Endothelial cell of umbilical vein (primary cell): Measurements from ENCODE around the gene C3orf22. TPM values are rescaled to one million over a fixed set of nuclear protein-coding genes. Genes with fewer than 3 reads are reported as not detected.

Source experiments
- BruUV-seq: library from RNA; stranded (reverse); fragments of 400-500 nt; replicated peaks from 2 replicates; lab custom pipeline; 2021; lab: Mats Ljungman, UMichigan
- CTCF ChIA-PET: fragments of 300-600, 350-600 bp; sonication (Branson Sonifier 250); formaldehyde crosslinking; loops from one replicate; lab custom pipeline; 2021; ENCODE audit warnings: antibody characterized with exemption, inconsistent platforms; lab: Charles Lee
- POLR2A ChIA-PET: fragments of 300-600, 350-600 bp; sonication (Branson Sonifier 250); formaldehyde crosslinking; loops from one replicate; lab custom pipeline; 2021; ENCODE audit warnings: antibody characterized with exemption, inconsistent platforms; lab: Charles Lee
- DNase-seq: peaks from one replicate; pipeline ENCODE4 v3.0.0-alpha.2; 2011; ENCODE audit warnings: low read depth, low spot score
- FAIRE-seq: peaks from 2 replicates; lab custom pipeline; 2011; peaks lifted over from hg19 to GRCh38; lab: Jason Lieb, UNC
- H2AFZ ChIP-seq: 2 replicates; pipeline ENCODE4 v1.6.0; 2012; ENCODE audit warnings: low read depth, low read length, control low read depth, inconsistent platforms
- H3K27ac ChIP-seq: 2 replicates; pipeline ENCODE4 v1.5.1; 2011; ENCODE audit warnings: low read depth, mild to moderate bottlenecking, control low read depth, low read length, moderate library complexity; ENCODE audit not compliant: insufficient read depth
- H3K27me3 ChIP-seq, 2 experiments: 2 replicates each; pipeline versions ENCODE4 v1.6.0 to v1.6.1; 2011; ENCODE audit warnings: low read length in 2 of 2, mixed read lengths in 1 of 2; ENCODE audit not compliant: control insufficient read depth in 2 of 2, insufficient read depth in 2 of 2
- H3K36me3 ChIP-seq, 2 experiments: 2 replicates in 1 of 2; 3 replicates in 1 of 2; pipeline ENCODE4 v1.5.1; 2011; ENCODE audit warnings: low read length in 2 of 2, mild to moderate bottlenecking in 1 of 2, moderate library complexity in 1 of 2; ENCODE audit not compliant: control insufficient read depth in 2 of 2, insufficient read depth in 2 of 2; ENCODE audit errors: extremely low read depth in 1 of 2
- H3K4me1 ChIP-seq: 3 replicates; pipeline ENCODE4 v1.5.1; 2011; ENCODE audit warnings: mild to moderate bottlenecking, low read length; ENCODE audit not compliant: control insufficient read depth, insufficient read depth; ENCODE audit errors: extremely low read depth
- H3K4me2 ChIP-seq: 2 replicates; pipeline ENCODE4 v1.6.1; 2011; ENCODE audit warnings: low read length, control low read depth, mixed read lengths; ENCODE audit not compliant: insufficient read depth
- H3K4me3 ChIP-seq, 3 experiments: fragments of 200-600 bp in 1 of 3; sonication (generic), shearing (Covaris generic) in 1 of 3; replicated peaks in 1 of 3; 2 replicates each; pipeline ENCODE4 v1.5.1; 2011 to 2016; ENCODE audit warnings: control low read depth in 3 of 3, low read length in 3 of 3, mild to moderate bottlenecking in 2 of 3, inconsistent platforms in 1 of 3, low read depth in 1 of 3, moderate library complexity in 1 of 3; ENCODE audit not compliant: insufficient read depth in 1 of 3
- H3K79me2 ChIP-seq: 2 replicates; pipeline ENCODE4 v1.6.0; 2012; ENCODE audit warnings: low read length, inconsistent platforms; ENCODE audit not compliant: control insufficient read depth, insufficient read depth
- H3K9ac ChIP-seq: replicated peaks from 2 replicates; pipeline ENCODE3; 2011; ENCODE audit warnings: low read length, control low read depth; ENCODE audit not compliant: insufficient read depth; ENCODE audit errors: extremely low read depth
- H3K9me1 ChIP-seq: replicated peaks from 3 replicates; pipeline ENCODE4 v1.6.0; 2011; ENCODE audit warnings: mild to moderate bottlenecking, low read length; ENCODE audit not compliant: control insufficient read depth, insufficient read depth; ENCODE audit errors: extremely low read depth
- H3K9me3 ChIP-seq: replicated peaks from 2 replicates; pipeline ENCODE4 v1.5.1; 2012; ENCODE audit warnings: low read length, inconsistent platforms; ENCODE audit not compliant: control insufficient read depth, insufficient read depth
- H4K20me1 ChIP-seq: replicated peaks from 2 replicates; pipeline ENCODE3; 2011; ENCODE audit warnings: mild to moderate bottlenecking, low read length; ENCODE audit not compliant: control insufficient read depth, insufficient read depth; ENCODE audit errors: extremely low read depth
- CTCF ChIP-seq, 2 donors: IDR thresholded peaks; 1 replicate in 1 of 2; 2 replicates in 1 of 2; pipeline ENCODE4 v1.5.1; 2011; ENCODE audit warnings: low read length in 2 of 2, mild to moderate bottlenecking in 2 of 2, moderate library complexity in 2 of 2, control low read depth in 1 of 2, inconsistent platforms in 1 of 2, low read depth in 1 of 2; ENCODE audit not compliant: insufficient read depth in 1 of 2; ENCODE audit errors: extremely low read depth in 1 of 2
- EZH2 ChIP-seq: IDR thresholded peaks from 2 replicates; pipeline ENCODE4 v1.6.1; 2012; ENCODE audit warnings: borderline replicate concordance, low read depth, mild to moderate bottlenecking, moderate library complexity, low read length, inconsistent platforms; ENCODE audit not compliant: severe bottlenecking
- FOS ChIP-seq: IDR thresholded peaks from 2 replicates; pipeline ENCODE4 v1.6.1; 2011; ENCODE audit warnings: mild to moderate bottlenecking, low read length, moderate library complexity, borderline replicate concordance; ENCODE audit not compliant: insufficient read depth
- GATA2 ChIP-seq: IDR thresholded peaks from 2 replicates; pipeline ENCODE4 v1.7.0; 2011; ENCODE audit warnings: low read depth, mild to moderate bottlenecking, moderate library complexity, mixed read lengths, low read length; ENCODE audit not compliant: insufficient read length, insufficient read depth
- JUN ChIP-seq: IDR thresholded peaks from 2 replicates; pipeline ENCODE4 v1.6.1; 2011; ENCODE audit warnings: borderline replicate concordance, low read depth; ENCODE audit not compliant: insufficient read length, insufficient read depth
- MAX ChIP-seq: IDR thresholded peaks from 2 replicates; pipeline ENCODE4 v1.6.1; 2011; ENCODE audit not compliant: insufficient read depth, insufficient read length
- MYC ChIP-seq: IDR thresholded peaks from one replicate; pipeline ENCODE4 v1.6.1; 2011; ENCODE audit warnings: mild to moderate bottlenecking, low read depth, low read length
- POLR2A ChIP-seq: IDR thresholded peaks from 2 replicates; pipeline ENCODE4 v1.6.1; 2012; ENCODE audit warnings: low read depth, mild to moderate bottlenecking, control low read depth, low read length
- POLR2AphosphoS5 ChIP-seq: IDR thresholded peaks from 2 replicates; pipeline ENCODE4 v1.6.1; 2012; ENCODE audit warnings: low read depth, mild to moderate bottlenecking, control low read depth, low read length, moderate library complexity; ENCODE audit not compliant: insufficient read depth
- dilution Hi-C: fragments of 300-500 bp; cut with MboI; formaldehyde crosslinking; loops from one replicate; pipeline ENCODE4 v1.15.0; 2019; ENCODE audit warnings: low sequenced_read_pairs; ENCODE audit not compliant: extremely low pct_ligation_motif_present
- intact Hi-C: fragments of 100-400 bp; cut with micrococcal nuclease; formaldehyde crosslinking; loops from one replicate; pipeline ENCODE4 v1.10.0; 2022
- polyA plus RNA-seq, 4 experiments: library from polyadenylated mRNA; depleted of rRNA in 3 of 4; stranded (reverse) in 3 of 4; unstranded in 1 of 4; fragments of >200 nt; gene quantifications; 2 replicates each; pipeline versions ENCODE4 v1.2.1 to v1.2.3, GENCODE V29; 2011 to 2012; ENCODE audit warnings: missing spikeins in 1 of 4
- total RNA-seq: library from RNA; stranded (reverse); gene quantifications from 2 replicates; pipeline ENCODE4 v1.2.3, GENCODE V29; 2021

C3orf22 gene
- total and polyA plus RNA-seq, 2 donors (not counting 3 experiments of a cell fraction or from before 2014, with no cell fraction given): not detected

- no peak for TF ChIP-seq GATA2
- TF ChIP-seq FOS: no peak
- no peak for TF ChIP-seq JUN
- no peak for TF ChIP-seq MAX
- no peak for TF ChIP-seq MYC
- TF ChIP-seq POLR2AphosphoS5: no peak
- DNase-seq: no peak
- no peak overlapping the region for H3K4me2 ChIP-seq
- POLR2A ChIA-PET: no interaction called here
- H3K9ac ChIP-seq: no peak overlapping the region
- H3K4me3 ChIP-seq: no peak overlapping the region
- H3K9me1 ChIP-seq: no peaks in the 10 kb centered on the region
- H3K36me3 ChIP-seq: no peaks in the 10 kb centered on the region
- intact Hi-C loops: loop anchor here (10.0 kb wide), 1 partner anchor 478 kb away; no protein-coding TSS in a partner anchor
- no peaks in the 10 kb centered on the region for H3K4me1 ChIP-seq
- no peak overlapping the region for H2AFZ ChIP-seq
- H3K27ac ChIP-seq: no peak overlapping the region
- H4K20me1 ChIP-seq: no peaks in the 10 kb centered on the region
- CTCF ChIA-PET: interaction anchor here (0.9 to 1.2 kb wide), 4 partner anchors 11 to 1021 kb away, joined by 3 to 5 read pairs (median 4); no protein-coding TSS in a partner anchor
- H3K27me3 ChIP-seq: peaks cover 13 to 17% of the 10 kb centered on the region in 2 experiments
- H3K9me3 ChIP-seq: no peaks in the 10 kb centered on the region
- BruUV-seq: no TSS peak
- H3K79me2 ChIP-seq: no peaks in the 10 kb centered on the region
- FAIRE-seq: no peak
- dilution Hi-C loops: no loop called here
Measured at GRCh38 chr3:126526668-126527005, 32.1 kb downstream of the C3orf22 start.

GRCh38 chr3:126525853-126526667 is 32.7 kb downstream of the C3orf22 start:
- Histone ChIP-seq H3K4me2 (no peak overlapping the region), H3K27me3 (peaks cover 13 to 17% of the 10 kb centered on the region in 2 experiments), H3K79me2 (no peaks in the 10 kb centered on the region), H3K9me1 (no peaks in the 10 kb centered on the region), H4K20me1 (no peaks in the 10 kb centered on the region), H3K4me3 (no peak overlapping the region), H3K9ac (no peak overlapping the region), H2AFZ (no peak overlapping the region), H3K9me3 (no peaks in the 10 kb centered on the region), H3K36me3 (no peaks in the 10 kb centered on the region), H3K4me1 (no peaks in the 10 kb centered on the region), H3K27ac (no peak overlapping the region)
- dilution Hi-C loops: no loop called here
- intact Hi-C loops: loop anchor here (10.0 kb wide), 1 partner anchor 479 kb away; no protein-coding TSS in a partner anchor
- no peak for FAIRE-seq
- no peak for TF ChIP-seq CTCF (IDR thresholded peaks at IDR 0.05; ENCODE audit: extremely low read depth in 1 of 2, insufficient read depth in 1 of 2, low read depth in 1 of 2, low read length in 2 of 2)
- TF ChIP-seq FOS: no peak
- TF ChIP-seq POLR2A: no peak
- no peak for TF ChIP-seq JUN
- TF ChIP-seq MYC: no peak
- TF ChIP-seq MAX: no peak
- TF ChIP-seq GATA2: no peak
- TF ChIP-seq EZH2: no peak
- TF ChIP-seq POLR2AphosphoS5: no peak
- ChIA-PET POLR2A (no interaction called here), CTCF (interaction anchor here (0.9 to 1.2 kb wide), 3 partner anchors 12 to 1021 kb away, joined by 3 to 5 read pairs (median 3); no protein-coding TSS in a partner anchor)
- DNase-seq: no peak
- no TSS peak for BruUV-seq
